Measurements from ENCODE around the gene LSM7. TPM values are rescaled to one million over a fixed set of nuclear protein-coding genes. Genes with fewer than 3 reads are reported as not detected.
A peak's percentile ranks its signal among the peaks of the same experiment; 100 is the strongest.

LSM7 gene
- total and polyA plus RNA-seq, 2 of the 13 experiments (the other 11 are each of a cell fraction or from before 2014, with no cell fraction given): 140 to 205 TPM

GRCh38 chr19:2273356-2274184 is 54.8 kb downstream of the LSM7 start (continued):
- TF ChIP-seq, protein P1, sequence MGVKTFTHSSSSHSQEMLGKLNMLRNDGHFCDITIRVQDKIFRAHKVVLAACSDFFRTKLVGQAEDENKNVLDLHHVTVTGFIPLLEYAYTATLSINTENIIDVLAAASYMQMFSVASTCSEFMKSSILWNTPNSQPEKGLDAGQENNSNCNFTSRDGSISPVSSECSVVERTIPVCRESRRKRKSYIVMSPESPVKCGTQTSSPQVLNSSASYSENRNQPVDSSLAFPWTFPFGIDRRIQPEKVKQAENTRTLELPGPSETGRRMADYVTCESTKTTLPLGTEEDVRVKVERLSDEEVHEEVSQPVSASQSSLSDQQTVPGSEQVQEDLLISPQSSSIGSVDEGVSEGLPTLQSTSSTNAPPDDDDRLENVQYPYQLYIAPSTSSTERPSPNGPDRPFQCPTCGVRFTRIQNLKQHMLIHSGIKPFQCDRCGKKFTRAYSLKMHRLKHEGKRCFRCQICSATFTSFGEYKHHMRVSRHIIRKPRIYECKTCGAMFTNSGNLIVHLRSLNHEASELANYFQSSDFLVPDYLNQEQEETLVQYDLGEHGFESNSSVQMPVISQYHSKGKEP (CRISPR knock-in tag; IDR thresholded peaks at IDR 0.05): no peak
- TF ChIP-seq ZNF296 (CRISPR knock-in tag; conservative IDR thresholded peaks at IDR 0.05) (0 out of 2 replicates have a peak, but pooled peaks have one; percentile 43), ZSCAN21 (CRISPR knock-in tag; IDR thresholded peaks at IDR 0.05; ENCODE audit: borderline replicate concordance) (peak; percentile 77; the same call in 1 of the 2 replicates), MAFK (conservative IDR thresholded peaks at IDR 0.05 in 1 of 2, IDR thresholded peaks at IDR 0.05 in 1 of 2; ENCODE audit: low read length in 2 of 2) (no peak), RAD21 (CRISPR knock-in tag; IDR thresholded peaks at IDR 0.05) (peak; percentile 92), IRF2 (CRISPR knock-in tag; IDR thresholded peaks at IDR 0.05) (peak; percentile 68), ZNF354B (CRISPR knock-in tag; IDR thresholded peaks at IDR 0.05) (no peak), REPIN1 (CRISPR knock-in tag; IDR thresholded peaks at IDR 0.05; ENCODE audit: borderline replicate concordance, low read depth) (no peak; the same call in 1 of the 2 replicates), NKX3-1 (CRISPR knock-in tag; IDR thresholded peaks at IDR 0.05) (peak; percentile 25; the same call in 1 of the 2 replicates), GPN1 (CRISPR knock-in tag; IDR thresholded peaks at IDR 0.05; ENCODE audit: borderline replicate concordance) (no peak), ZNF549 (CRISPR knock-in tag; IDR thresholded peaks at IDR 0.05) (no peak), ATRX (CRISPR knock-in tag; IDR thresholded peaks at IDR 0.05; ENCODE audit: borderline replicate concordance) (no peak), ZNF431 (CRISPR knock-in tag; IDR thresholded peaks at IDR 0.05; ENCODE audit: borderline replicate concordance, low read depth) (no peak), DNMT3B (CRISPR knock-in tag; conservative IDR thresholded peaks at IDR 0.05) (no peak; the same call in 1 of the 2 replicates), KDM4B (CRISPR knock-in tag; IDR thresholded peaks at IDR 0.05) (peak; percentile 43; the same call in 1 of the 2 replicates), ZIK1 (CRISPR knock-in tag; IDR thresholded peaks at IDR 0.05; ENCODE audit: borderline replicate concordance, low read depth) (no peak), GFI1 (CRISPR knock-in tag; IDR thresholded peaks at IDR 0.05; ENCODE audit: borderline replicate concordance) (no peak; the same call in 1 of the 2 replicates), ZNF17 (CRISPR knock-in tag; IDR thresholded peaks at IDR 0.05) (no peak), TEAD2 (CRISPR knock-in tag; IDR thresholded peaks at IDR 0.05) (no peak), ZNF615 (CRISPR knock-in tag; IDR thresholded peaks at IDR 0.05; ENCODE audit: borderline replicate concordance) (no peak), HNRNPH1 (optimal IDR thresholded peaks at IDR 0.05; ENCODE audit: low read depth, low read length) (no peak), IRX3 (CRISPR knock-in tag; IDR thresholded peaks at IDR 0.05; ENCODE audit: borderline replicate concordance, low read depth) (no peak), ZNF670 (CRISPR knock-in tag; IDR thresholded peaks at IDR 0.05; ENCODE audit: borderline replicate concordance) (peak; percentile 64; the same call in 1 of the 2 replicates)
- TF ChIP-seq, protein P2, sequence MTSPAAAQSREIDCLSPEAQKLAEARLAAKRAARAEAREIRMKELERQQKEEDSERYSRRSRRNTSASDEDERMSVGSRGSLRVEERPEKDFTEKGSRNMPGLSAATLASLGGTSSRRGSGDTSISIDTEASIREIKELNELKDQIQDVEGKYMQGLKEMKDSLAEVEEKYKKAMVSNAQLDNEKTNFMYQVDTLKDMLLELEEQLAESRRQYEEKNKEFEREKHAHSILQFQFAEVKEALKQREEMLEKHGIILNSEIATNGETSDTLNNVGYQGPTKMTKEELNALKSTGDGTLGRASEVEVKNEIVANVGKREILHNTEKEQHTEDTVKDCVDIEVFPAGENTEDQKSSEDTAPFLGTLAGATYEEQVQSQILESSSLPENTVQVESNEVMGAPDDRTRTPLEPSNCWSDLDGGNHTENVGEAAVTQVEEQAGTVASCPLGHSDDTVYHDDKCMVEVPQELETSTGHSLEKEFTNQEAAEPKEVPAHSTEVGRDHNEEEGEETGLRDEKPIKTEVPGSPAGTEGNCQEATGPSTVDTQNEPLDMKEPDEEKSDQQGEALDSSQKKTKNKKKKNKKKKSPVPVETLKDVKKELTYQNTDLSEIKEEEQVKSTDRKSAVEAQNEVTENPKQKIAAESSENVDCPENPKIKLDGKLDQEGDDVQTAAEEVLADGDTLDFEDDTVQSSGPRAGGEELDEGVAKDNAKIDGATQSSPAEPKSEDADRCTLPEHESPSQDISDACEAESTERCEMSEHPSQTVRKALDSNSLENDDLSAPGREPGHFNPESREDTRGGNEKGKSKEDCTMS (CRISPR knock-in tag; conservative IDR thresholded peaks at IDR 0.05): no peak
- TF ChIP-seq, protein P3, sequence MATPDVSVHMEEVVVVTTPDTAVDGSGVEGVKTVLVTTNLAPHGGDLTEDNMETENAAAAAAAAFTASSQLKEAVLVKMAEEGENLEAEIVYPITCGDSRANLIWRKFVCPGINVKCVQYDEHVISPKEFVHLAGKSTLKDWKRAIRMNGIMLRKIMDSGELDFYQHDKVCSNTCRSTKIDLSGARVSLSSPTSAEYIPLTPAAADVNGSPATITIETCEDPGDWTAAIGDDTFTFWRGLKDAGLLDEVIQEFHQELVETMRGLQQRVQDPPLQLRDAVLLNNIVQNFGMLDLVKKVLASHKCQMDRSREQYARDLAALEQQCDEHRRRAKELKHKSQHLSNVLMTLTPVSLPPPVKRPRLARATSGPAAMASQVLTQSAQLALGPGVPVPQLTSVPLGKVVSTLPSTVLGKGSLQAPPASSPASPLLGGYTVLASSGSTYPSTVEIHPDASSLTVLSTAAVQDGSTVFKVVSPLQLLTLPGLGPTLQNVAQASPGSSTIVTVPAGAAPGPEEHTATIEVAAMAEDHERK (CRISPR knock-in tag; IDR thresholded peaks at IDR 0.05; ENCODE audit: low read depth): no peak

Data from HepG2 (cell line).